NCI-H2196 (cell line): ENCODE data around the gene OLFML2A.

Source experiments
- DNase-seq: peaks from one replicate; lab custom pipeline; 2025; ENCODE audit not compliant: unreplicated experiment; lab: John Stamatoyannopoulos, UW

Gene OLFML2A

GRCh38 chr9:124774129-124774978 is 2.6 kb upstream of the OLFML2A start:
- DNase-seq = peak; percentile 77

GRCh38 chr9:124776618-124776953 is 347 bp upstream of the OLFML2A start:
- DNase-seq = no peak

GRCh38 chr9:124778575-124779367 is 1.8 kb downstream of the OLFML2A start:
- DNase-seq = no peak

- peak; percentile 18 for DNase-seq
Observed at GRCh38 chr9:124779368-124780059, 2.6 kb downstream of the OLFML2A start.

- no peak for DNase-seq
Observed at GRCh38 chr9:124780060-124780756, 3.3 kb downstream of the OLFML2A start.

- no peak for DNase-seq
Observed at GRCh38 chr9:124780757-124781151, 3.8 kb downstream of the OLFML2A start.

- DNase-seq = no peak
Observed at GRCh38 chr9:124781967-124782660, 5.2 kb downstream of the OLFML2A start.

GRCh38 chr9:124782661-124783574 is 6.0 kb downstream of the OLFML2A start:
- DNase-seq = no peak

GRCh38 chr9:124783830-124784229 is 6.9 kb downstream of the OLFML2A start:
- DNase-seq = no peak

- DNase-seq = no peak
Observed at GRCh38 chr9:124784509-124784908, 7.6 kb downstream of the OLFML2A start.

- no peak for DNase-seq
Observed at GRCh38 chr9:124786881-124787573, 10.1 kb downstream of the OLFML2A start.

GRCh38 chr9:124788542-124789217 is 11.7 kb downstream of the OLFML2A start:
- DNase-seq = no peak

- no peak for DNase-seq
Observed at GRCh38 chr9:124789531-124789930, 12.6 kb downstream of the OLFML2A start.

- no peak for DNase-seq
Observed at GRCh38 chr9:124790301-124790700, 13.4 kb downstream of the OLFML2A start.

- DNase-seq = no peak
Observed at GRCh38 chr9:124790801-124791505, 14.0 kb downstream of the OLFML2A start.

- no peak for DNase-seq
Observed at GRCh38 chr9:124792257-124793014, 15.5 kb downstream of the OLFML2A start.

GRCh38 chr9:124793015-124793541 is 16.1 kb downstream of the OLFML2A start:
- DNase-seq = no peak
